ENCODE results near the gene HEPACAM.

Gene HEPACAM

GRCh38 chr11:124900464-124900863 is 35.4 kb downstream of the HEPACAM start:
- H3K27me3 Mint-ChIP-seq (ENCODE audit: low read depth) = peaks cover 38% of the 10 kb centered on the region
- DNase-seq (ENCODE audit: low spot score) = no peak
- peaks cover 2% of the 10 kb centered on the region for H3K4me1 Mint-ChIP-seq (ENCODE audit: low read depth)
- H3K4me3 Mint-ChIP-seq = no peak overlapping the region
- no peak overlapping the region for H3K27ac Mint-ChIP-seq
- no peaks in the 10 kb centered on the region for H3K9me3 Mint-ChIP-seq
- no peaks in the 10 kb centered on the region for H3K36me3 Mint-ChIP-seq (ENCODE audit: low read depth)

GRCh38 chr11:124899383-124900145 is 36.3 kb downstream of the HEPACAM start:
- no peak overlapping the region for H3K4me3 Mint-ChIP-seq
- H3K36me3 Mint-ChIP-seq (ENCODE audit: low read depth) = no peaks in the 10 kb centered on the region
- H3K4me1 Mint-ChIP-seq (ENCODE audit: low read depth) = peaks cover 2% of the 10 kb centered on the region
- no peak overlapping the region for H3K27ac Mint-ChIP-seq
- H3K27me3 Mint-ChIP-seq (ENCODE audit: low read depth) = peaks cover 34% of the 10 kb centered on the region
- H3K9me3 Mint-ChIP-seq = no peaks in the 10 kb centered on the region
- DNase-seq (ENCODE audit: low spot score) = no peak

- Mint-ChIP-seq H3K27me3 (ENCODE audit: low read depth) (peaks cover 28% of the 10 kb centered on the region), H3K4me3 (no peak overlapping the region), H3K9me3 (no peaks in the 10 kb centered on the region), H3K27ac (no peak overlapping the region), H3K4me1 (ENCODE audit: low read depth) (peaks cover 2% of the 10 kb centered on the region), H3K36me3 (ENCODE audit: low read depth) (no peaks in the 10 kb centered on the region)
- DNase-seq (ENCODE audit: low spot score) = no peak
These were observed 37.1 kb downstream of the HEPACAM start for GRCh38 chr11:124898711-124899110.

DNA sequence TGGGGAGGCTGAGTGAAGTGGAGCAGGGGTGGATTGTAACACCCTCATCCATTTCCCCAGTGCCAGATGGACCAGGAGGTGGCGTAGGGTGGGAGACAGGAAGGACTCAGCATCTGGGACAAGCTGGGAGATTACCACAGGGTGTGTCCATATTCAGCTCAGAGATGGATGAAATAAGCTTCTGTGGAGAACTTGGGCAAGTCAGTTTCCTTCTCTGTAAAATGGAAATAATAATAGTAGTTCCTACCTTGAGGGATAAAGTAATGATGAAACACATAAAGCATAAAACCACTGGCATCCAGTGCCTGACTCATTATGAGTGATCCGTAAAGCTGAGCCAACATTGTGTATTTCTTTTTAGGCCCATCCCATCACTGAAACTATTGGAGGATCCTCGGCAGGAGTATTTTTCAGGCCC is 37.6 kb downstream of the HEPACAM start:
- Mint-ChIP-seq H3K27me3 (ENCODE audit: low read depth) (peaks cover 26% of the 10 kb centered on the region), H3K4me3 (no peak overlapping the region), H3K27ac (no peak overlapping the region), H3K9me3 (no peaks in the 10 kb centered on the region), H3K4me1 (ENCODE audit: low read depth) (peaks cover 2% of the 10 kb centered on the region), H3K36me3 (ENCODE audit: low read depth) (no peaks in the 10 kb centered on the region)
- no peak for DNase-seq (ENCODE audit: low spot score)

GRCh38 chr11:124897674-124898262 is 38.1 kb downstream of the HEPACAM start, which contains the start of gene ROBO4:
Gene ROBO4 (minus strand): TSS chr11:124897865. CDS start chr11:124897795, 70 bp downstream.
- Mint-ChIP-seq H3K4me1 (ENCODE audit: low read depth) (peaks cover 2% of the 10 kb centered on the region), H3K27me3 (ENCODE audit: low read depth) (peaks cover 25% of the 10 kb centered on the region), H3K27ac (peak within 1 kb of the TSS; percentile 12), H3K9me3 (no peaks in the 10 kb centered on the region), H3K36me3 (ENCODE audit: low read depth) (no peaks in the 10 kb centered on the region), H3K4me3 (no peak within 1 kb of the TSS)
- no peak for DNase-seq (ENCODE audit: low spot score)

GRCh38 chr11:124896821-124897391 is 38.9 kb downstream of the HEPACAM start:
- Mint-ChIP-seq H3K36me3 (ENCODE audit: low read depth) (no peaks in the 10 kb centered on the region), H3K9me3 (no peaks in the 10 kb centered on the region), H3K27me3 (ENCODE audit: low read depth) (peaks cover 29% of the 10 kb centered on the region), H3K4me1 (ENCODE audit: low read depth) (peaks cover 2% of the 10 kb centered on the region), H3K27ac (no peak overlapping the region), H3K4me3 (no peak overlapping the region)
- DNase-seq (ENCODE audit: low spot score) = no peak

DNA sequence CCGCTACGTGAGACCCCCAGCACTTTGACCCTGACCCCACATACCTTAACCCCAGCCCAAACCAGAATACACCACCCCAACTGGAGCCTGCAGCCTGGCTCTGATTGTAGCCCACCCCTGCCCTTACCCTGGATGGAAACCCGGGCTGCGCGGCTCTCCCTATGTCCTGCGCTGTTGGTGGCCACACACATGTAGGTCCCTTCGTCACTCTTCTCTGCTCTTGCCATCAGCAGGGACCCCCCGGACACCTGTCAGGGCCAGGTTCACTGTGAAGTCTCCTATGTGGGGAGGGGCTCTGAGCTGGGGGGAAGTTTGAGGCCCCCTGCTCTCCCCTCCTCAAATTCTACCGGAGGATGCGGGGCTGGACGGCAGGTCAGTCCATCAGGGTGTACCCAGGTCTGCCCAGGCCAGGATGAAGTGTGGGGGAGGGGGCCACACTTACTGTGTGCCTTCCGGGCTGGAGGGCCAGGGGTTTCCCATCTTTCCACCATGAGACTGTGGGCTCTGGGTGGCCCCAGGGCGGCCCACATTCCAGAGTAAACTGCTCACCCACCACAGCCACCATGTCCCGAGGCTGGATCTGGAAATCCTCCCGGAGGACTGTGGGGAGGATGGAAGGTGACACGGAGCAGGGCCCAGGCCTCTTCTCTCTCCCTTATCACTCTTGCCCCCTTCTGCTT is 39.6 kb downstream of the HEPACAM start:
- Mint-ChIP-seq H3K27ac (no peak overlapping the region), H3K27me3 (ENCODE audit: low read depth) (peaks cover 24% of the 10 kb centered on the region), H3K4me3 (no peak overlapping the region), H3K36me3 (ENCODE audit: low read depth) (no peaks in the 10 kb centered on the region), H3K9me3 (no peaks in the 10 kb centered on the region), H3K4me1 (ENCODE audit: low read depth) (peaks cover 2% of the 10 kb centered on the region)
- DNase-seq (ENCODE audit: low spot score) = no peak

GRCh38 chr11:124895471-124895971 is 40.3 kb downstream of the HEPACAM start:
- H3K9me3 Mint-ChIP-seq = no peaks in the 10 kb centered on the region
- H3K4me3 Mint-ChIP-seq = no peak overlapping the region
- DNase-seq (ENCODE audit: low spot score) = no peak
- H3K4me1 Mint-ChIP-seq (ENCODE audit: low read depth) = peaks cover 2% of the 10 kb centered on the region
- H3K36me3 Mint-ChIP-seq (ENCODE audit: low read depth) = no peaks in the 10 kb centered on the region
- no peak overlapping the region for H3K27ac Mint-ChIP-seq
- H3K27me3 Mint-ChIP-seq (ENCODE audit: low read depth) = peaks cover 19% of the 10 kb centered on the region

- Mint-ChIP-seq H3K27ac (no peak overlapping the region), H3K4me1 (ENCODE audit: low read depth) (peaks cover 2% of the 10 kb centered on the region), H3K27me3 (ENCODE audit: low read depth) (peaks cover 19% of the 10 kb centered on the region), H3K4me3 (no peak overlapping the region), H3K36me3 (ENCODE audit: low read depth) (no peaks in the 10 kb centered on the region), H3K9me3 (no peaks in the 10 kb centered on the region)
- no peak for DNase-seq (ENCODE audit: low spot score)
These were observed 41.0 kb downstream of the HEPACAM start for GRCh38 chr11:124894606-124895430.

GRCh38 chr11:124893781-124894401 is 42.0 kb downstream of the HEPACAM start:
- Mint-ChIP-seq H3K27me3 (ENCODE audit: low read depth) (peaks cover 16% of the 10 kb centered on the region), H3K4me1 (ENCODE audit: low read depth) (peaks cover 2% of the 10 kb centered on the region), H3K27ac (no peak overlapping the region), H3K9me3 (no peaks in the 10 kb centered on the region), H3K36me3 (ENCODE audit: low read depth) (no peaks in the 10 kb centered on the region), H3K4me3 (no peak overlapping the region)
- DNase-seq (ENCODE audit: low spot score) = no peak

DNA sequence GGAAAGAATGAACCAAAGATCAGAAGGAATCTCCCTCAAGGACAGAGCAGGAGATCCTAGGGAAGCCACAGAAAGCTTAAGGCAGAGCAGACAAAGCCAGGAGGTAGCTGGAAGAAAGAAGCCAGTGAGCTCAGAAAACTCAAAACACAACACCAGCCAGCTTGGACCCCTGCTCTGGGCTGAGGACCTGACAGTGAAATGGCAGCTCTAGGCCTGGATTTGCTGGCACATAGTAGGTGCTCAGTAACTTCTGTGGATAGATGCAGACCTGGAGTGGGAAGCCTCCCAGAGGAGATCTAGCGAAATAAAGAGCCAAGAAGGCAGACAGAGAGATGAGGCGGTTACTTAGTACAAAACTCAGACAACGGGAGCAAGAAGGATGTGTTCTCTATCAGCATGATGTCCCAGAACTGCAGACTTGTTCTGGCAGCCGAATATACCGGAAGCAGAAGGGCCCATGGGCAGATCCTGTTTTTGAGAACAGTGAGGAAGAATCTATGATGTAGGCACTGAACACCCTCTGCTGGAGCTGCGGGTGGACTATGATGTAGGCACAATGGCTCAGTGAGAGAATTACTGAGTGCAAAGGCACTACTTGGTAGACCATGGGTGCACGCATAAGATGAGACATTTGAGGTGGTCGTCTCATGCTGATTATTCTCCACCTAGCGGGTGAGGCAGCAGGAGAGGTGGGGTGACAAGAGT is 42.9 kb downstream of the HEPACAM start:
- Mint-ChIP-seq H3K9me3 (no peaks in the 10 kb centered on the region), H3K4me1 (ENCODE audit: low read depth) (peaks cover 2% of the 10 kb centered on the region), H3K36me3 (ENCODE audit: low read depth) (no peaks in the 10 kb centered on the region), H3K4me3 (no peak overlapping the region), H3K27me3 (ENCODE audit: low read depth) (peaks cover 20% of the 10 kb centered on the region), H3K27ac (no peak overlapping the region)
- DNase-seq (ENCODE audit: low spot score) = no peak

- no peak for DNase-seq (ENCODE audit: low spot score)
- H3K27ac Mint-ChIP-seq = no peak overlapping the region
- H3K4me3 Mint-ChIP-seq = no peak overlapping the region
- H3K27me3 Mint-ChIP-seq (ENCODE audit: low read depth) = peaks cover 17% of the 10 kb centered on the region
- H3K4me1 Mint-ChIP-seq (ENCODE audit: low read depth) = no peaks in the 10 kb centered on the region
- H3K36me3 Mint-ChIP-seq (ENCODE audit: low read depth) = no peaks in the 10 kb centered on the region
- H3K9me3 Mint-ChIP-seq = no peaks in the 10 kb centered on the region
These were observed 43.7 kb downstream of the HEPACAM start for GRCh38 chr11:124892146-124892545.
